ENCODE results near the gene TEX50. TPM values are rescaled to one million over a fixed set of nuclear protein-coding genes. Genes with fewer than 3 reads are reported as not detected.
"Not testable (repeated sequence)": the region's sequence is repeated elsewhere in the genome, so short reads cannot be mapped to it uniquely, and the experiment has no call there.

TEX50 gene
- total RNA-seq, 1 donor from 2014 or later = not detected

DNA sequence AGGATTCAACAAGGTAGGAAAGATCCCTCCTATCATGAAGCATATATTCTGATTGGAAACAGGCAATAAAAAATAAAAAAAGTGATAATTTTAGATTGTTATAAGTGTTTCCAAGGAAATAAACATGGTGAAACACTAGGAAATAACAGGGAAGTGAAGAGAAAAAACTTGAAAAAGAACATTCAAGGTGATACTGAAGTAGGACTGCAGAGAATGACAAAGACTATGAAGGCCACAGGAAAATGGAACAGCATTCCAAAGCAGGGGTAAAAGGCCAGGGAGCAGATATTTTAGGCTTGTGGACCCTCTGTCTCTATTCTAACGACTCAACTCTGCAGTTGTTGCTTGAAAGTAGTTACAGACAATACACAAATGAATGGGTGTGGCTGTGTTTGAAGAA lies 26.6 kb downstream of the TEX50 start:
- no peak for DNase-seq (ENCODE audit: low spot score)

- no peak for DNase-seq (ENCODE audit: low spot score)
These were observed 28.0 kb downstream of the TEX50 start for GRCh38 chr1:173663159-173663558.

DNA sequence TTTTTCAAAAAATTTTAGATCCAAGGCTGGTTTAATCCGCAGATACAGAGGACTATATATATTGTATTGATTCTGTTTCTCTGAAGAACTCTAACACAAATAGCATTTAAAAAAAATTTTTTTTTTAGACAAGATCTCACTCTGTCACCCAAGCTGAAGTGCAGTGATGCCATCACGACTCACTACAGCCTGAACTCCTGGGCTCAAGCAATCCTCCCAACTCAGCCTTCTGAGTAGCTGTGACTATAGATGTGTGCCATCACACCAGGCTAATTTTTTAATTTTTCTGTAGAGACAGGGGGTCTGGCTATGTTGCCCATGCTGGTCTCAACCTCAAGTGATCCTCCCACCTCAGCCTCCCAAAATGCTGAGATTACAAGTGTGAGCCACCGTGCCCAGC lies 31.5 kb downstream of the TEX50 start:
- no peak for DNase-seq (ENCODE audit: low spot score)

DNA sequence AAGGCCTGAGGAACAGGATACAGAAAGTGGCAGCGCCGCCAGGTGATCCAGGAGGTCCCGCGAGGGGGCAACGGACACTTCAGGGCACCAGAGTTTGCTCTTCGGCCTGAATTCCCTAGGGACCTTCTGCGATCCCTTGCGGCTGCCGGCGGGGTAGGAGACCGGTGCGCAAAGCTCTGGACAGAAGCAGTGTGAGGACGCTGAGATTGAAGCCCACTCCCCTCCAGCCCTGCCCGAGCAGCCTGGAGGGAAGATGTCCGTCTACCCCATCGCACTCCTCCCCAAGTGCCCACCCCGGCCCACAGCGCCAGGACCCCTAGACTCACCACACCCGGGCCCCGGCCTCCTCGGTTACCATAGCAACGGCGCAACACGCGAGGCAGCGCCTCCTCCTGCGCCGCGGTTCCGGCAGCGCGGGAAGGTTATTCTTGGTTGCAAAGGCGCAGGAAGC lies 34.4 kb downstream of the TEX50 start, which contains the start of gene ANKRD45:
TSS of gene ANKRD45 (minus strand) at position 361 of the 451 bp plus-strand sequence. CDS start 10,433 bp downstream, outside the sequence.
- no peak for DNase-seq (ENCODE audit: low spot score)

DNA sequence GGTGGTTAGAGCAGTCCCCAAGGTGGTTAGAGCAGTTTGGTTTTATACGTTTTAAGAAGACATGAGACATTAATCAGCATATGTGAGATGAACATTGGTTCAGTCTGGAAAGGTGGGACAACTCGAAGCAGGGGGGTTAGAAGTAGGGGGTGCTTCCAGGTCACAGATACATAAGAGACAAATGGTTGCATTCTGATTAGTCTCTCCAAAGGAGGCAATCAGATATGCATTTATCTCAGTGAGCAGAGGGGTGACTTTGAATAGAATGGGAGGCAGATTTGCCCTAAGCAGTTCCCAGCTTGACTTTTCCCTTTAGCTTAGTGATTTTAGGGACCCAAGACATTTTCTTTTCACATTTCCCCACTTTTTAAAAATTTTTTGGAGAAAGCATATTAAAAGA lies 39.4 kb downstream of the TEX50 start:
- DNase-seq (ENCODE audit: low spot score) = not testable (repeated sequence)

DNA sequence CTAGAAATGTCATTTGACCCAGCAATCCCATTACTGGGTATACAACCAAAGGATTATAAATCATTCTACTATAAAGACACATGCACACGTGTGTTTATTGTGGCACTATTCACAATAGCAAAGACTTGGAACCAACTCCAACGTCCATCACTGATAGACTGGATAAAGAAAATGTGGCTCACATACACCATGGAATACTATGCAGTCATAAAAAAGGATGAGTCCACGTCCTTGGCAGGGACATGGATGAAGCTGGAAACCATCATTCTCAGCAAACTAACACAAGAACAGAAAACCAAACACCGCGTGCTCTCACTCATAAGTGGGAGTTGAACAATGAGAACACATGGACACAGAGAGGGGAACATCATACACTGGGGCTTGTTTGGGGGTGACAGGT lies 45.0 kb downstream of the TEX50 start:
- DNase-seq (ENCODE audit: low spot score) = not testable (repeated sequence)

GRCh38 chr1:173682184-173682583 lies 47.0 kb downstream of the TEX50 start:
- DNase-seq (ENCODE audit: low spot score) = no peak

- not testable (repeated sequence) for DNase-seq (ENCODE audit: low spot score)
These were observed 48.7 kb downstream of the TEX50 start for GRCh38 chr1:173683838-173684237.

DNA sequence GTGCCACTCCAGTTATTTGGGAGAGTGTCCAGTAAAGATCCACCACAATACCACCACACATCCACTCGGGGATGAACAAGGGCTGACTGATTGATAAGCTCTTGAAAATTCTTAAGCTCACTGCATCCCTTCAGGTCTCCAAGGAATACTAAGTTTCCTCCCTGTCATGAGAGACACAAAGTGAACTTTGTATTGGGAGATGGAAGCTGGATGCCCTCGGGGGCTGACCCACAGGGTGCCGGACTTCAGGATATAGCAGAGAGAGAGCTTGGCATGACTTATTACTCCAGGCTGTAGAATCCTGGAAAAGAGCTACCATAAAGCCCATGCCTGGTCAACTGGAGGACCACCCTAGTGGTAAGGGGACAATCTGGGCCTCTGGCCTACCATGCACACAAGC lies 50.0 kb downstream of the TEX50 start:
- not testable (repeated sequence) for DNase-seq (ENCODE audit: low spot score)

Other genes starting within 250 kb of the TEX50 start
- gene PRDX6, start 158.0 kb upstream of the TEX50 start, total RNA-seq = 167 TPM
- gene SLC9C2, start 32.3 kb upstream of the TEX50 start, total RNA-seq = not detected
- gene ANKRD45, start 34.5 kb downstream of the TEX50 start, total RNA-seq = 0.47 TPM
- gene KLHL20, start 79.6 kb downstream of the TEX50 start, total RNA-seq = 28.8 TPM
- gene DARS2, start 189.3 kb downstream of the TEX50 start, total RNA-seq = 17.5 TPM
- 4.2 TPM for gene CENPL, start 189.5 kb downstream of the TEX50 start, total RNA-seq
- gene GAS5, start 232.7 kb downstream of the TEX50 start, total RNA-seq = 543 TPM
- 20.4 TPM for gene ZBTB37, start 233.0 kb downstream of the TEX50 start, total RNA-seq

Measured in ureter (tissue), 1 donor.